Endothelial cell of umbilical vein (primary cell): Measurements from ENCODE around the gene NSL1. TPM values are rescaled to one million over a fixed set of nuclear protein-coding genes. Genes with fewer than 3 reads are reported as not detected.

Experiments
- BruUV-seq: library from RNA; stranded (reverse); fragments of 400-500 nt; replicated peaks from 2 replicates; lab custom pipeline; 2021; lab: Mats Ljungman, UMichigan
- CTCF ChIA-PET: fragments of 300-600, 350-600 bp; sonication (Branson Sonifier 250); formaldehyde crosslinking; loops from one replicate; lab custom pipeline; 2021; ENCODE audit warnings: antibody characterized with exemption, inconsistent platforms; lab: Charles Lee
- POLR2A ChIA-PET: fragments of 300-600, 350-600 bp; sonication (Branson Sonifier 250); formaldehyde crosslinking; loops from one replicate; lab custom pipeline; 2021; ENCODE audit warnings: antibody characterized with exemption, inconsistent platforms; lab: Charles Lee
- DNase-seq: peaks from one replicate; pipeline ENCODE4 v3.0.0-alpha.2; 2011; ENCODE audit warnings: low read depth, low spot score
- FAIRE-seq: peaks from 2 replicates; lab custom pipeline; 2011; peaks lifted over from hg19 to GRCh38; lab: Jason Lieb, UNC
- H2AFZ ChIP-seq: 2 replicates; pipeline ENCODE4 v1.6.0; 2012; ENCODE audit warnings: low read depth, low read length, control low read depth, inconsistent platforms
- H3K27ac ChIP-seq: 2 replicates; pipeline ENCODE4 v1.5.1; 2011; ENCODE audit warnings: low read depth, mild to moderate bottlenecking, control low read depth, low read length, moderate library complexity; ENCODE audit not compliant: insufficient read depth
- H3K27me3 ChIP-seq, 2 experiments: 2 replicates each; pipeline versions ENCODE4 v1.6.0 to v1.6.1; 2011; ENCODE audit warnings: low read length in 2 of 2, mixed read lengths in 1 of 2; ENCODE audit not compliant: control insufficient read depth in 2 of 2, insufficient read depth in 2 of 2
- H3K36me3 ChIP-seq, 2 experiments: 2 replicates in 1 of 2; 3 replicates in 1 of 2; pipeline ENCODE4 v1.5.1; 2011; ENCODE audit warnings: low read length in 2 of 2, mild to moderate bottlenecking in 1 of 2, moderate library complexity in 1 of 2; ENCODE audit not compliant: control insufficient read depth in 2 of 2, insufficient read depth in 2 of 2; ENCODE audit errors: extremely low read depth in 1 of 2
- H3K4me1 ChIP-seq: 3 replicates; pipeline ENCODE4 v1.5.1; 2011; ENCODE audit warnings: mild to moderate bottlenecking, low read length; ENCODE audit not compliant: control insufficient read depth, insufficient read depth; ENCODE audit errors: extremely low read depth
- H3K4me2 ChIP-seq: 2 replicates; pipeline ENCODE4 v1.6.1; 2011; ENCODE audit warnings: low read length, control low read depth, mixed read lengths; ENCODE audit not compliant: insufficient read depth
- H3K4me3 ChIP-seq, 3 experiments: fragments of 200-600 bp in 1 of 3; sonication (generic), shearing (Covaris generic) in 1 of 3; replicated peaks in 1 of 3; 2 replicates each; pipeline ENCODE4 v1.5.1; 2011 to 2016; ENCODE audit warnings: control low read depth in 3 of 3, low read length in 3 of 3, mild to moderate bottlenecking in 2 of 3, inconsistent platforms in 1 of 3, low read depth in 1 of 3, moderate library complexity in 1 of 3; ENCODE audit not compliant: insufficient read depth in 1 of 3
- H3K79me2 ChIP-seq: 2 replicates; pipeline ENCODE4 v1.6.0; 2012; ENCODE audit warnings: low read length, inconsistent platforms; ENCODE audit not compliant: control insufficient read depth, insufficient read depth
- H3K9ac ChIP-seq: replicated peaks from 2 replicates; pipeline ENCODE3; 2011; ENCODE audit warnings: low read length, control low read depth; ENCODE audit not compliant: insufficient read depth; ENCODE audit errors: extremely low read depth
- H3K9me1 ChIP-seq: replicated peaks from 3 replicates; pipeline ENCODE4 v1.6.0; 2011; ENCODE audit warnings: mild to moderate bottlenecking, low read length; ENCODE audit not compliant: control insufficient read depth, insufficient read depth; ENCODE audit errors: extremely low read depth
- H3K9me3 ChIP-seq: replicated peaks from 2 replicates; pipeline ENCODE4 v1.5.1; 2012; ENCODE audit warnings: low read length, inconsistent platforms; ENCODE audit not compliant: control insufficient read depth, insufficient read depth
- H4K20me1 ChIP-seq: replicated peaks from 2 replicates; pipeline ENCODE3; 2011; ENCODE audit warnings: mild to moderate bottlenecking, low read length; ENCODE audit not compliant: control insufficient read depth, insufficient read depth; ENCODE audit errors: extremely low read depth
- CTCF ChIP-seq, 2 donors: IDR thresholded peaks; 1 replicate in 1 of 2; 2 replicates in 1 of 2; pipeline ENCODE4 v1.5.1; 2011; ENCODE audit warnings: low read length in 2 of 2, mild to moderate bottlenecking in 2 of 2, moderate library complexity in 2 of 2, control low read depth in 1 of 2, inconsistent platforms in 1 of 2, low read depth in 1 of 2; ENCODE audit not compliant: insufficient read depth in 1 of 2; ENCODE audit errors: extremely low read depth in 1 of 2
- EZH2 ChIP-seq: IDR thresholded peaks from 2 replicates; pipeline ENCODE4 v1.6.1; 2012; ENCODE audit warnings: borderline replicate concordance, low read depth, mild to moderate bottlenecking, moderate library complexity, low read length, inconsistent platforms; ENCODE audit not compliant: severe bottlenecking
- FOS ChIP-seq: IDR thresholded peaks from 2 replicates; pipeline ENCODE4 v1.6.1; 2011; ENCODE audit warnings: mild to moderate bottlenecking, low read length, moderate library complexity, borderline replicate concordance; ENCODE audit not compliant: insufficient read depth
- GATA2 ChIP-seq: IDR thresholded peaks from 2 replicates; pipeline ENCODE4 v1.7.0; 2011; ENCODE audit warnings: low read depth, mild to moderate bottlenecking, moderate library complexity, mixed read lengths, low read length; ENCODE audit not compliant: insufficient read length, insufficient read depth
- MYC ChIP-seq: IDR thresholded peaks from one replicate; pipeline ENCODE4 v1.6.1; 2011; ENCODE audit warnings: mild to moderate bottlenecking, low read depth, low read length
- POLR2A ChIP-seq: IDR thresholded peaks from 2 replicates; pipeline ENCODE4 v1.6.1; 2012; ENCODE audit warnings: low read depth, mild to moderate bottlenecking, control low read depth, low read length
- POLR2AphosphoS5 ChIP-seq: IDR thresholded peaks from 2 replicates; pipeline ENCODE4 v1.6.1; 2012; ENCODE audit warnings: low read depth, mild to moderate bottlenecking, control low read depth, low read length, moderate library complexity; ENCODE audit not compliant: insufficient read depth
- dilution Hi-C: fragments of 300-500 bp; cut with MboI; formaldehyde crosslinking; loops from one replicate; pipeline ENCODE4 v1.15.0; 2019; ENCODE audit warnings: low sequenced_read_pairs; ENCODE audit not compliant: extremely low pct_ligation_motif_present
- intact Hi-C: fragments of 100-400 bp; cut with micrococcal nuclease; formaldehyde crosslinking; loops from one replicate; pipeline ENCODE4 v1.10.0; 2022
- polyA plus RNA-seq, 4 experiments: library from polyadenylated mRNA; depleted of rRNA in 3 of 4; stranded (reverse) in 3 of 4; unstranded in 1 of 4; fragments of >200 nt; gene quantifications; 2 replicates each; pipeline versions ENCODE4 v1.2.1 to v1.2.3, GENCODE V29; 2011 to 2012; ENCODE audit warnings: missing spikeins in 1 of 4
- total RNA-seq: library from RNA; stranded (reverse); gene quantifications from 2 replicates; pipeline ENCODE4 v1.2.3, GENCODE V29; 2021
- TF ChIP-seq, protein P1 (sequence below): IDR thresholded peaks from 2 replicates; pipeline ENCODE4 v1.6.1; 2011; ENCODE audit not compliant: insufficient read depth, insufficient read length

Gene NSL1
- total and polyA plus RNA-seq, 2 donors (not counting 3 experiments of a cell fraction or from before 2014, with no cell fraction given) = 15.5 to 30.2 TPM

GRCh38 chr1:212785871-212786270, 5.7 kb downstream of the NSL1 start:
- Histone ChIP-seq H3K4me2 (no peak overlapping the region), H3K27ac (no peak overlapping the region), H3K4me1 (peaks cover 19% of the 10 kb centered on the region), H3K4me3 (no peak overlapping the region), H3K27me3 (no peaks in the 10 kb centered on the region), H4K20me1 (no peaks in the 10 kb centered on the region), H3K36me3 (peaks cover 0 to 6% of the 10 kb centered on the region in 2 experiments), H3K9me1 (no peaks in the 10 kb centered on the region), H3K9ac (no peak overlapping the region), H2AFZ (no peak overlapping the region), H3K9me3 (no peaks in the 10 kb centered on the region), H3K79me2 (peaks cover 3% of the 10 kb centered on the region)
- dilution Hi-C loops = no loop called here
- CTCF ChIA-PET = interaction anchor here (0.6 kb wide), 1 partner anchor 121 kb away, joined by 4 read pairs; no protein-coding TSS in a partner anchor
- intact Hi-C loops = no loop called here
- POLR2A ChIA-PET = interaction anchor here (0.5 kb wide), 1 partner anchor 1204 kb away, joined by 4 read pairs; no protein-coding TSS in a partner anchor
- BruUV-seq = no TSS peak
- no peak for DNase-seq
- FAIRE-seq = no peak
- TF ChIP-seq EZH2 = no peak
- no peak for TF ChIP-seq POLR2AphosphoS5
- TF ChIP-seq MYC = no peak
- TF ChIP-seq, protein P1, sequence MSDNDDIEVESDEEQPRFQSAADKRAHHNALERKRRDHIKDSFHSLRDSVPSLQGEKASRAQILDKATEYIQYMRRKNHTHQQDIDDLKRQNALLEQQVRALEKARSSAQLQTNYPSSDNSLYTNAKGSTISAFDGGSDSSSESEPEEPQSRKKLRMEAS = no peak

- peaks cover 0 to 6% of the 10 kb centered on the region in 2 experiments for H3K36me3 ChIP-seq
- dilution Hi-C loops (no loop called here), intact Hi-C loops (loop anchor here (1.0 to 2.0 kb wide), 3 partner anchors 7 to 175 kb away; partner anchors contain the start of genes ATF3, NSL1 and TATDN3)
- no peak overlapping the region for H3K4me3 ChIP-seq
- no peak overlapping the region for H3K4me2 ChIP-seq
- POLR2A ChIA-PET = no interaction called here
- no peak for FAIRE-seq
- no peak overlapping the region for H3K27ac ChIP-seq
- no peak for DNase-seq
- H3K9me3 ChIP-seq = no peaks in the 10 kb centered on the region
- CTCF ChIA-PET = interaction anchor here (3.4 kb wide), 1 partner anchor 119 kb away, joined by 28 read pairs; no protein-coding TSS in a partner anchor
- no peak overlapping the region for H3K9ac ChIP-seq
- H3K4me1 ChIP-seq = peaks cover 15% of the 10 kb centered on the region
- H2AFZ ChIP-seq = no peak overlapping the region
- H3K27me3 ChIP-seq = no peaks in the 10 kb centered on the region
- no peaks in the 10 kb centered on the region for H3K9me1 ChIP-seq
- TF ChIP-seq POLR2AphosphoS5 (no peak), CTCF (IDR thresholded peaks at IDR 0.05; ENCODE audit: extremely low read depth in 1 of 2, insufficient read depth in 1 of 2, low read depth in 1 of 2, low read length in 2 of 2) (no peak), FOS (peak; percentile 4), MYC (no peak), EZH2 (no peak), POLR2A (no peak), GATA2 (no peak)
- TF ChIP-seq, protein P1 = no peak
- BruUV-seq = no TSS peak
- no peaks in the 10 kb centered on the region for H4K20me1 ChIP-seq
- H3K79me2 ChIP-seq = no peaks in the 10 kb centered on the region
These were observed 7.6 kb downstream of the NSL1 start for GRCh38 chr1:212783976-212784375.
